ENCODE measurements around the gene ZNHIT2.
"Not testable (repeated sequence)": the region's sequence is repeated elsewhere in the genome, so short reads cannot be mapped to it uniquely, and the experiment has no call there.

Gene ZNHIT2

GRCh38 chr11:65117206-65118096, at the start of gene ZNHIT2:
TSS of gene ZNHIT2 (minus strand) at chr11:65117701. CDS start at chr11:65117653, 48 bp downstream.
- peak; percentile 99 for DNase-seq (ENCODE audit: low read depth)

DNA sequence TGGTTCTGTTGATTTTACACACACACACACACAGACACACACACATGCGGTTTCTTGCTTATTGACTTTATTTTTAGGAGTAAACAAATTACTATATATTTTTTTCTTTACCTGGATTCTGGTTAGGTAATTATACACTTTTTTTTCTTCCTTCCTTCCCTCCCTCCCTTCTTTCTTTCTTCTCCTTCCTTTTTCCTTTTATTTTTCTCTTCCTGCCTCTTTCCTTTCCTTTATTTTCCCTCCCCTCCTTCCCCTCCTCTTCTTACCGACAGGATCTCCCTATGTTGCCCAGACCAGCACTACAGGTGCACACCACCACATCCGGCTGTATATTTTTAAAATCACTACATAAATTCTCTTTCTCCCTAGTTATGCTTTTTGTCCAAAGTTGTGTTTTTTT, 49.4 kb upstream of the ZNHIT2 start:
- no peak for DNase-seq (ENCODE audit: low read depth)

DNA sequence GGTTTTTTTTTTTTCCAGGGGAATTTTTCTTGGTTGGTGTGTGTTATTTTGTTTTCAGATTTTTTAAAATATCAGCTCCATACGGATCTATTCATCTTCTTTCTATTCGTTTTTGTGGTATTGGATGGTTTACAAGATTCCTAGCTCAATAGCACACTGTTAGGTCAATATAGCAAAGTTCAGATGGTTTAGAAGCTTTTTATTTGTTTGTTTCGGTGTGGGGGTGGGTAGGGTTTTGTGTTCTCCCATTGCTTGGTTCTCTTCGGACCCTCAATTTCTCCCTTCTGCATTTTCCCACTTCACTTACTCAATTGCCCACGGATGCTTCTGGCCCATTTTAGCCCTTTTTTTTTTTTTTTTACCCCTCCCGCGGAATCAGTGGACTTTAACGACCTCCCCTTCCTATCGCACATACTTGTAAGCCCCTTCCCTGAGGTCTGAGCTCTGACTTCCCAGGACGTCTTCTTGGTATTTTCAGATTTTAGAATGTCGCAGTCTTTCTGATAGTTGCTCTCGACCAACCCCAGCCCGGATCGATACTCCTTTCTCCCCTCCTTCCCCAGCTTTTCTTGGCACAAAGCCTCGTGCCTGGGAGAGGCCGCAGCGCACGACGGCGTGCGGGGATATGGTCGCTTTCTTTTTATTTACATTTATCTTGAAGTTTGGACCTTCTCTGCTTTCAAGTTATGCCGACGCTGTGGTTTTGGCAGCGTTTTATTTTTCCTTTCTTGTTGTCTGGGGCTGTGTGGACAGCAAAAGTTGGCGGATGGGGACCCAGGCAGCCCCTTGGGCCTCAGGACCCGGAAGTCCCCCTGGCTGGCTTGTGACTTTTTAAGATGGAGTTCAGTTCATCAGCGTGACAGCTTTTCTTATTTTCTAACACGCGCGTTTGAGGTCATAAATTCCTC, 48.2 kb upstream of the ZNHIT2 start:
- DNase-seq (ENCODE audit: low read depth), result no peak

DNA sequence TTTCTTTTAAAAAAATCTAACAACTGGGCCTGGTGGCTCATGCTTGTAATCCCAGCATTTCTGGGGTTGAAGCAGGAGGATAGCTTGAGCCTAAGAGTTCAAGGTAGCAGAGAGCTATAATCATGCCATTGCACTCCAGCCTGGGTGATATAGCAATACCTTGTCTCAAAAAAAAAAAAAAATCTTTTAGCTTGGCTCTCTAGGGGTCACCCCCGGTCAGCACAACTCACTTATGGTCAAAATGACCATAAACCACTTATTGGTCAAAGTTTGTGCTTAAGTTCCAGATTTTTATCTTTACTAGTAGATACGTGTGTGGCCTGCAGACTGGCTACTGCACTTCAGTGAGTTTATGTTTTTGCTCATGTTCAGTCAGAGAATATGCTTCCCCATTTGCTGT, 46.2 kb upstream of the ZNHIT2 start:
- no peak for DNase-seq (ENCODE audit: low read depth)

DNA sequence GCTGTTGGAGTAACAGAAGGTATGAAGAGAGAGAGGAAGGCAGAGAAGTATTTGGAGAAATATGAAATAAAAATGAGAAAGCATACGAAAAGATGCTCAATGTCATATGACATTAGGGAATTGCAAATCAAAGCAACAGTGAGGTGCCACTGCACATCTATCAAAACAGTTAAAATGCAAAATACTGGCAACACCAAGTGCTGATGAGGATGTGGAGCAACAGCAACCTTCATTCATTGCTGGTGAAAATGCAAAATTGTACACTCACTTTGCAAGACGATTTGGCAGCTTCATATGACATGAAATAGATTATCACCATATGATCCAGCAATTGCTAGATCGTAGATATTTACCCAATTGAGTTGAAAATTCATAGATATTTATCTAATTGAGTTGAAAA, 43.1 kb upstream of the ZNHIT2 start:
- DNase-seq (ENCODE audit: low read depth), result no peak

DNA sequence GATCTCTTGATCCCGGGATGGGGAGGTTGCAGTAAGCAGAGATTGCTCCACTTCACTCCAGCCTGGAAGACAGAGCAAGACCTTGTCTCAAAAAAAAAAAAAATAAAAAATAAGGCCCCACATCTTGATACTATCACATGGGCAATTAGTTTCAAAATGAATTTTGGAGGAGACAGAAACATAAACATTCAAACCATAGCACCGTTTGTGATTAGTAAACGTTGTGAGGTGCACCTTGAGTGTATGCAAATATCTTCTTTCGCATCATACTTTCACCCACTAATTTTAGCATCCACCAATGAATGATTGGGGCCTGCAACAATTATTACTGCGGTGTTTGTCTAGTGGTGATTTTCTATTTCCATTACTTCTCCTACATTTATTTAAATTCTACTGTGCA, 41.5 kb upstream of the ZNHIT2 start:
- DNase-seq (ENCODE audit: low read depth), result no peak

- DNase-seq (ENCODE audit: low read depth), result no peak
Observed at GRCh38 chr11:65157336-65157735, 39.8 kb upstream of the ZNHIT2 start.

DNA sequence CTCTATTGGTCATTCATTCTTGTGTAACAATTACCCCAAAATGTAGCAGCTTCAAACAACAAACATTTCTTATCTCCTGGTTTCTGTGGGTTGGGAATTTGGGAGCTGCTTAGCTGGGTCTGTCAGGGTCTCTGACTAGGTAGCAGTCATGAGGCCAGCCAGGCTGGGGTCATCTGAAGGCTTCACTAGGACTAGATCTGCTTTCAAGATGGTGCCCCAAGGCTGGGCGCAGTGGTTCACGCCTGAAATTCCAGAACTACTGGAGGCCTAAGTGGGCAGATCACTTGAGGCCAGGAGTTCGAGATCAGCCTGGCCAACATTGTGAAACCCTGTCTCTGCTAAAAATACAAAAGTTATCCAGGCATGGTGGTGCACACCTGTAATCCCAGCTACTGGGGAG, 39.4 kb upstream of the ZNHIT2 start:
- DNase-seq (ENCODE audit: low read depth), result no peak

- DNase-seq (ENCODE audit: low read depth), result no peak
Observed at GRCh38 chr11:65156256-65156655, 38.8 kb upstream of the ZNHIT2 start.

DNA sequence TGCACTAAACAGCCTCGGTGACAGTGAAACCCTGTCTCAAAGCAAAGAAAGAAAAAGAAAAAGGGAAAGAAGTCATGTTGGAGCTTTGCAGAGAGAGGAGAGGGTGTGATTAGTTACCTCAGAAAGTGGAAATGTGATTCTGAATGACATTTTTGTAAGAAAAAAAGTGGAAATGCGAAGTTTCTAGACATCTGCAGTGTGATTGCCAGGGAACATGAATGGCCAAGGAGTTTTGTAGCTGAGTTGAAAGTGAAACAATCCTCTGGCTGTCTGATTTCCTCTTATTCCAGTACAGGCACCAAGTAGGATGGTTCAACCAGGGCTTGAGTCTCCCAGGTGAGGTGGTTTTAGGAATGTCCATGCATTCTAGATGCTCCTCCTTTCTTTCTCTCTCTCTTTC, 34.6 kb upstream of the ZNHIT2 start:
- DNase-seq (ENCODE audit: low read depth), result no peak

- no peak for DNase-seq (ENCODE audit: low read depth)
Observed at GRCh38 chr11:65151331-65151899, 33.9 kb upstream of the ZNHIT2 start.

DNA sequence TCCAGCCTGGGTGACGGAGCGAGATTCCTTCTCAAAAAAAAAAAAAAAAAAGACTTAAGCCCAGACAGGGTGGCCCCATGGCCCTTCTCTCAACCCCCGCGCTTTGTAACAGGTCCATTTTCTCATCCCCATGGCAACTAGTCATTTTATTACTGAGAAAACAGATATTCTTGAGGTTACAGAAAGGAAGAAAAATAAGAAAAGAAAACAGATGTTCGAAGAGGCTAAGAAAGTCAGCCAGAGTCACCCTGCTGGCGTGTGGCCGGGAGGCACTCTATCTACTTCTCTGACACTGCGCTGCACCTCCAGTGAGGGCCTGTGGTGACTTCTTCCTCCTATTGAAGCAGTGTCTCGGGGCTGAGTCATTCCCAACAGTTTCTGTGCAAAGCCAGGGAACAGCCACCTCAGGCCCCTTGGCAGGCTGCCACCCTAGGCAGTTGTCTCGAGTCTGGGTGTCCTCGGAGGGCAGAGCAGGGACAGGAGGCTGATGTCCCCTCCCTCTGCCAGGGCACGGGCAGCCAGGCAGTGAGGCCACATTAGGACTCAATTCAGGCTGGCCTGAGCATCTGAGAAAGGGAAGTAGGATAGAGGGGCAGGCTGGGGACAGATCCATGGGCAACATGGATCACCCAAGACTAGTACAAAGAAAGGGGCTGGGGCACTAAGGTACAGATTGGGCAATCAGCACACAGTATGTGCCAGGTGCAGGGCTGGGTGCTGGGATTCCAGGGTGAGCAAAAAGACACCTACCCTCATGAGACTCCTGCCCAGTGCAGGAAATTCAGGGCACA, 33.2 kb upstream of the ZNHIT2 start:
- no peak for DNase-seq (ENCODE audit: low read depth)

GRCh38 chr11:65150131-65150508, 32.6 kb upstream of the ZNHIT2 start:
- DNase-seq (ENCODE audit: low read depth), result not testable (repeated sequence)

- no peak for DNase-seq (ENCODE audit: low read depth)
Observed at GRCh38 chr11:65148657-65149056, 31.2 kb upstream of the ZNHIT2 start.

DNA sequence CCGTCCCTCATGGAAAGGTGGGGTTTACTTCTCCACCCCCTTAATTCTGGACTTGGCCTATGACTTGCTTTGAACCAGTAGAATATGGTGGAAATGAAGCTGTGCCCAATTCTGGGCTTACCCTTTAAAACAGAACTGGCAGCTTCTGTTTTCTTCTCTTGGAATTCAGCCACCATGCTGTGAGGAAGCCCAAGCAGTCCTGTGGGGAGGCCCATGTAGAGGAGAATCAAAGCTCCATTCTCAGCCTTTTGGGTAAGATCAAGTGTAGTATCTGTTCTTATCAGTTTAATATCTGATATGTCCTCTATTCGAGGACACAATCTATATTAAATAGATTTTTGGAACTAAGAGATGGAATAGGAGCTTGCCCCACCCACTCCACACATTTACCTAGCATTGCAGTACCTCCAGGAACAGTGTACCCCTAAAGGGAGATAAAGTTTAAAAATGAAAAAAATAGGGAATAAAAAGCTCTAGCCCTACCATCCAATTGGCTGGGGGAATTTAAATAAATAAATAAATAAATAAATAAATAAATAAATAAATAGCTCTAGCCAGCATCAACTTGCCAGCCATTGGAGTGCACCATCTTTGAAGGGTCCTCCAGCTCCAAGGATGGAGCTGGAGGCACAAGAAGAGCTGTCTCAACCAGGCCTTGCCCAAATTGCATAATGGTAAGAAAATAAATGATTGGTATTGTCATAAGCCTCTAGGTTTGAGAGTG, 30.0 kb upstream of the ZNHIT2 start:
- DNase-seq (ENCODE audit: low read depth), result no peak

- DNase-seq (ENCODE audit: low read depth), result no peak
Observed at GRCh38 chr11:65141896-65142494, 24.5 kb upstream of the ZNHIT2 start.

GRCh38 chr11:65136515-65137096, 19.1 kb upstream of the ZNHIT2 start:
- DNase-seq (ENCODE audit: low read depth), result no peak

DNA sequence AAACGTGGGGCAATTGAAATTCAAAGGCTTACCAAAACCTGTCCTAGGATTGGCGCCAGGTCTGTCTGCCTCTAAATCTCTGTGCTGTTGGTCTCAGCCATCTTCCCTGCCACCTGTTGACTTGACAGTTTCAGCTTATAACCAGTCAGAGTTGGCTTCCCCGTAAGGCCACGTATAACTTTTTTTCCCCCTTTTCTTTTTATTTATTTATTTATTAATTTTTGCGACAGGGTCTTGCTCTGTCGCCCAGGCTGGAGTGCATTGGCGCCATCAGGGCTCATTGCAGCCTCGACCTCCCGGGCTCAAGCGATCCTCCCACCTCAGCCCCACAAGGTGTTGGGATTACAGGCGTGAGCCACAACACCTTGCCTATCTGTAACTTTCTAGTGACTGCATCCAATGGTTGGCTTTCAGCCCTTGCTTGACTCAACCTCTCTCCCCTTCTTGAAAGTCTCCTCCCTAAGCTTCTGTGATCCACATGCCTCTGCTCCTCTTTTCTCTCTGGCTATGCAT, 18.2 kb upstream of the ZNHIT2 start:
- DNase-seq (ENCODE audit: low read depth), result no peak

DNA sequence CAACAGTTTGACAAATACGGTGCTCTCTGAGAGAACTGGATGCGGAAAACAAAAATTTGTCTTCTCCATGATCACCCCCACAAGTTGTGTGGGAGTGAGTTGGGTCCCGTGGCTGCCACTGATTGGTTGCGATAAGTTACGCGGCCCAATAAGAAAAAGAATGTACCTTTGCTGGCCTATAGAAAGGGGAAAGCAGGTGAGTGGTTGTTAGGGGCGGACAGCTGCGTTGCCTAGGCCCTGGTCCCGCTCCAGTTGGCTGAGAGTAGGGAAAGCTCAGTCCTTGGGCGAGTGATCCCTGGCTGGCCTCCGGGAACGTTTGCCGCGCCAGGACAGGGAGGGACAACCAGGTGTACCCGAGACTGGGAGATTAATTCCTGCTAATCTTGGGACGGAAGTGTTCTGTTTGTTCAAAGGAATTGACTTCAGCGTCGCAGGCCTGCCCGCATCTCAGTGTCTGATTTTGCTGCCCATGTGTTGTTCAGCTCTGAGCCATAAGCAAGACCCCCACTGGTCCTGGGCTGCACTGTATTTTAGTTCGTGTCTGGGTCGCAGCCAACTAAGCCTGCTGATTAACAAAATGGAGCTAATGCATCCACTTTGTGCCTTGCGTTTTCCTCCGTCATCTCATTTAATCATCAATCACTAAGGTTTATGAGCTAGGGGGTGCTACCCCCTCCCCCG, 17.6 kb upstream of the ZNHIT2 start:
- DNase-seq (ENCODE audit: low read depth), result peak; percentile 80

Data from T-helper 22 cell (primary cell).